Esophagus muscularis mucosa (tissue), 4 donors: Measurements from ENCODE around the gene PEX14.

Experiments used
- CTCF ChIP-seq, 3 experiments: fragments of 200-600 bp in 2 of 3; fragments of 450-650 bp in 1 of 3; sonication (generic) in 2 of 3; IDR thresholded peaks; one replicate each; pipeline ENCODE4 v1.5.1; 2017 to 2019; ENCODE audit warnings: antibody characterized with exemption in 3 of 3, mild to moderate bottlenecking in 2 of 3, moderate library complexity in 1 of 3
- EP300 ChIP-seq: sonication (generic); formaldehyde crosslinking; IDR thresholded peaks from one replicate; pipeline ENCODE4 v1.6.1; 2017; ENCODE audit warnings: antibody characterized with exemption
- POLR2A ChIP-seq: fragments of 450-650 bp; IDR thresholded peaks from one replicate; pipeline ENCODE4 v1.6.1; 2017; ENCODE audit warnings: antibody characterized with exemption, moderate library complexity, mild to moderate bottlenecking, low read depth
- POLR2AphosphoS5 ChIP-seq, 2 donors: sonication (generic); formaldehyde crosslinking; IDR thresholded peaks; one replicate each; pipeline ENCODE4 v1.6.1; 2017; ENCODE audit warnings: antibody characterized with exemption in 2 of 2

- TF ChIP-seq CTCF (IDR thresholded peaks at IDR 0.05) (no peak), EP300 (no peak), POLR2A (no peak), POLR2AphosphoS5 (IDR thresholded peaks at IDR 0.05) (no peak)
Observed at GRCh38 chr1:10623686-10624145, 149.0 kb downstream of the PEX14 start.
